Trophoblast cell (in vitro differentiated cells and primary cell): Measurements from ENCODE around the gene KLF15.

Experiments
- DNase-seq, 2 donors: peaks; one replicate each; pipeline ENCODE4 v3.0.0-alpha.2; 2016
- H2AFZ ChIP-seq: 2 replicates; pipeline ENCODE4 v1.6.1; 2013; ENCODE audit warnings: low read length, moderate library complexity, mild to moderate bottlenecking; ENCODE audit not compliant: insufficient read depth, poor library complexity
- H2AK5ac ChIP-seq: 2 replicates; pipeline ENCODE4 v1.6.1; 2013; ENCODE audit warnings: mild to moderate bottlenecking, low read length
- H2BK120ac ChIP-seq: 2 replicates; pipeline ENCODE4 v1.6.1; 2013; ENCODE audit warnings: low read length, mild to moderate bottlenecking, moderate library complexity; ENCODE audit not compliant: insufficient read depth, poor library complexity
- H2BK12ac ChIP-seq: 2 replicates; pipeline ENCODE4 v1.6.1; 2013; ENCODE audit warnings: mild to moderate bottlenecking, low read length, moderate library complexity
- H2BK5ac ChIP-seq: 2 replicates; pipeline ENCODE4 v1.6.1; 2013; ENCODE audit warnings: low read length, low read depth, moderate library complexity, mild to moderate bottlenecking; ENCODE audit not compliant: poor library complexity
- H3K14ac ChIP-seq: 2 replicates; pipeline ENCODE4 v1.6.1; 2013; ENCODE audit warnings: mild to moderate bottlenecking, low read length
- H3K18ac ChIP-seq: 2 replicates; pipeline ENCODE4 v1.6.1; 2013; ENCODE audit warnings: mild to moderate bottlenecking, low read length
- H3K23ac ChIP-seq: 2 replicates; pipeline ENCODE4 v1.6.1; 2013; ENCODE audit warnings: low read length
- H3K27ac ChIP-seq: 2 replicates; pipeline ENCODE4 v1.5.1; 2013; ENCODE audit warnings: low read depth, mild to moderate bottlenecking, inconsistent platforms, low read length, moderate library complexity
- H3K27me3 ChIP-seq: 2 replicates; pipeline ENCODE4 v1.6.1; 2013; ENCODE audit warnings: inconsistent platforms, mild to moderate bottlenecking, low read length, moderate library complexity; ENCODE audit not compliant: insufficient read depth
- H3K36me3 ChIP-seq, 2 experiments: 1 replicate in 1 of 2; 2 replicates in 1 of 2; pipeline ENCODE4 v1.6.1; 2013; ENCODE audit warnings: low read length in 2 of 2, mild to moderate bottlenecking in 2 of 2, moderate library complexity in 1 of 2; ENCODE audit not compliant: insufficient read depth in 2 of 2, control insufficient read depth in 1 of 2
- H3K4ac ChIP-seq: 2 replicates; pipeline ENCODE4 v1.6.1; 2013; ENCODE audit warnings: low read depth, mild to moderate bottlenecking, low read length, moderate library complexity
- H3K4me1 ChIP-seq, 2 experiments: 1 replicate in 1 of 2; 2 replicates in 1 of 2; pipeline ENCODE4 v1.6.1; 2013; ENCODE audit warnings: low read length in 2 of 2, mild to moderate bottlenecking in 2 of 2, moderate library complexity in 1 of 2; ENCODE audit not compliant: insufficient read depth in 2 of 2, control insufficient read depth in 1 of 2
- H3K4me2 ChIP-seq: 2 replicates; pipeline ENCODE4 v1.6.1; 2013; ENCODE audit warnings: inconsistent platforms, mild to moderate bottlenecking, low read length, moderate library complexity
- H3K4me3 ChIP-seq: 2 replicates; pipeline ENCODE4 v1.5.1; 2013; ENCODE audit warnings: mild to moderate bottlenecking, low read depth, low read length, inconsistent platforms
- H3K79me1 ChIP-seq: one replicate; pipeline ENCODE4 v1.6.1; 2013; ENCODE audit warnings: low read length
- H3K79me2 ChIP-seq: 2 replicates; pipeline ENCODE4 v1.6.1; 2013; ENCODE audit warnings: low read length, mild to moderate bottlenecking; ENCODE audit not compliant: control insufficient read depth, insufficient read depth, poor library complexity
- H3K9ac ChIP-seq: 2 replicates; pipeline ENCODE4 v1.6.1; 2013; ENCODE audit warnings: mild to moderate bottlenecking, low read length
- H3K9me3 ChIP-seq: 2 replicates; pipeline ENCODE4 v1.6.1; 2013; ENCODE audit warnings: low read depth, mild to moderate bottlenecking, control low read depth, inconsistent platforms, low read length; ENCODE audit not compliant: insufficient read depth
- H4K12ac ChIP-seq: 2 replicates; pipeline ENCODE4 v1.6.1; 2013; ENCODE audit warnings: low read depth, mild to moderate bottlenecking, low read length, moderate library complexity
- H4K8ac ChIP-seq: 2 replicates; pipeline ENCODE4 v1.6.1; 2013; ENCODE audit warnings: low read depth, mild to moderate bottlenecking, low read length, moderate library complexity
- H4K91ac ChIP-seq: one replicate; pipeline ENCODE4 v1.6.1; 2013; ENCODE audit warnings: low read depth, mild to moderate bottlenecking, low read length, moderate library complexity
- WGBS: extraction: QIAGEN DNeasy Blood & Tissue Kit; methylation state at CpG from one replicate; pipeline ENCODE4 v1.1.7; 2013; ENCODE audit warnings: missing lambda C conversion rate; ENCODE audit not compliant: insufficient read length, insufficient coverage; ENCODE audit errors: extremely low coverage; 5-methylcytosine and 5-hydroxymethylcytosine counted together

Gene KLF15

GRCh38 chr3:126342991-126343648 lies 14.1 kb downstream of the KLF15 start:
- Histone ChIP-seq H3K79me1 (no peaks in the 10 kb centered on the region), H3K18ac (no peak overlapping the region), H2BK12ac (no peak overlapping the region), H3K4ac (no peak overlapping the region), H4K91ac (no peak overlapping the region), H3K79me2 (no peaks in the 10 kb centered on the region), H4K8ac (no peak overlapping the region), H3K4me3 (no peak overlapping the region), H3K27ac (no peak overlapping the region), H3K9me3 (peaks cover 2% of the 10 kb centered on the region), H3K4me1 (no peaks in the 10 kb centered on the region), H3K23ac (no peak overlapping the region), H3K27me3 (no peaks in the 10 kb centered on the region), H2BK5ac (no peak overlapping the region), H4K12ac (no peak overlapping the region), H2BK120ac (no peak overlapping the region), H2AK5ac (no peak overlapping the region), H3K14ac (no peak overlapping the region), H2AFZ (no peak overlapping the region), H3K4me2 (no peak overlapping the region), H3K36me3 (no peaks in the 10 kb centered on the region), H3K9ac (no peak overlapping the region)
- no peak for DNase-seq
- WGBS, result no CpG with 5 or more reads among the region's 20 CpGs

GRCh38 chr3:126342211-126342610 lies 15.0 kb downstream of the KLF15 start:
- H3K36me3 ChIP-seq, result no peaks in the 10 kb centered on the region
- no peak overlapping the region for H2BK5ac ChIP-seq
- H2BK120ac ChIP-seq, result no peak overlapping the region
- no peak overlapping the region for H3K27ac ChIP-seq
- no peaks in the 10 kb centered on the region for H3K79me2 ChIP-seq
- no peak overlapping the region for H2AK5ac ChIP-seq
- no peak overlapping the region for H4K12ac ChIP-seq
- H3K14ac ChIP-seq, result no peak overlapping the region
- H3K4me1 ChIP-seq, result no peaks in the 10 kb centered on the region
- H3K4me3 ChIP-seq, result no peak overlapping the region
- H3K4me2 ChIP-seq, result no peak overlapping the region
- H3K27me3 ChIP-seq, result no peaks in the 10 kb centered on the region
- no peak overlapping the region for H3K9ac ChIP-seq
- H2AFZ ChIP-seq, result no peak overlapping the region
- WGBS, result no CpG with 5 or more reads among the region's 9 CpGs
- DNase-seq, result no peak
- no peak overlapping the region for H2BK12ac ChIP-seq
- H3K23ac ChIP-seq, result no peak overlapping the region
- no peak overlapping the region for H4K91ac ChIP-seq
- H3K9me3 ChIP-seq, result no peaks in the 10 kb centered on the region
- H3K4ac ChIP-seq, result no peak overlapping the region
- no peaks in the 10 kb centered on the region for H3K79me1 ChIP-seq
- H3K18ac ChIP-seq, result no peak overlapping the region
- no peak overlapping the region for H4K8ac ChIP-seq

GRCh38 chr3:126341755-126342150 lies 15.5 kb downstream of the KLF15 start:
- H2BK120ac ChIP-seq, result no peak overlapping the region
- no peaks in the 10 kb centered on the region for H3K79me1 ChIP-seq
- no peaks in the 10 kb centered on the region for H3K36me3 ChIP-seq
- no peak overlapping the region for H2BK12ac ChIP-seq
- no peak overlapping the region for H3K4ac ChIP-seq
- H4K12ac ChIP-seq, result no peak overlapping the region
- H3K9ac ChIP-seq, result no peak overlapping the region
- H3K14ac ChIP-seq, result no peak overlapping the region
- H3K79me2 ChIP-seq, result no peaks in the 10 kb centered on the region
- WGBS, result no CpG with 5 or more reads among the region's 7 CpGs
- H2AK5ac ChIP-seq, result no peak overlapping the region
- H3K27ac ChIP-seq, result no peak overlapping the region
- no peaks in the 10 kb centered on the region for H3K9me3 ChIP-seq
- no peak overlapping the region for H4K8ac ChIP-seq
- H4K91ac ChIP-seq, result no peak overlapping the region
- no peaks in the 10 kb centered on the region for H3K4me1 ChIP-seq
- no peaks in the 10 kb centered on the region for H3K27me3 ChIP-seq
- H2BK5ac ChIP-seq, result no peak overlapping the region
- no peak overlapping the region for H3K18ac ChIP-seq
- H3K4me3 ChIP-seq, result no peak overlapping the region
- H3K23ac ChIP-seq, result no peak overlapping the region
- no peak for DNase-seq
- H3K4me2 ChIP-seq, result no peak overlapping the region
- H2AFZ ChIP-seq, result no peak overlapping the region

DNA sequence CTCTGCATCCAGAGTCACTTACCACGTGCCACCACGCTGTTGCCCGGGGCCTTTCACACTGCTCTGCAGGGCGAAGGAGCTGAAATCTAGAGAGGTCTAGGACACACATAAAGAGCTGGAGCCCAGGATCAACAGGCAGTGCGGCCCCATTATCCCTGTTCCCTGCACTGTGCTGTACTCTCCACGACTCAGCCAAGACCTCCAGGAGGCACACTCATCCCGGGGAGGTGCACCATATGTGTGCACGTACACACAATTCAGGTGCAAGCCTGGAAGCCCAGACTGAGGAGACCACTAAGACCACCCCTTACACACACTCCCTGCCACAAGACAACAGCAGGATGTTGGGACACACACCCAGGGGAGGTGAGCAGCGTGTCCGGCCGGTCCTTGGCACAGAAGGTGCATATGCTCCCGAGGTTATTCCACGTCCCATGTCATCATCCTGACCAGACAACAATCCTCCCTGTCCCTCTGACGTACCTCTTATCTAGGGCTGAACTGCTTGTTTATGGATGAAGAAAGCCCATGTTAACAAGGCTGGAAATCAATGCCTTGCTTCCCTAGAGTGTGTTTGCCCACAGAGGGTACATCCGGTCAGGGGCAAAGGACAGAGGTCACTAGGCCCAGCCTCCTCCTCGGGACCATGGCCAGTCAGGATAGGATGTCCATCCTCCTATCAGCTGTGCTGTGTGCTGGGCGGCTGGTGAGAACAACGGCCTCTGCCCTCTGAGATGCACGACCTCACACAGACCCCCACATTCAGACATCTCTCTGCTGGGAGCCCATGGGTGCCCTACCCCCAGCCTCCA lies 16.1 kb downstream of the KLF15 start:
- H3K27me3 ChIP-seq, result no peaks in the 10 kb centered on the region
- H2AK5ac ChIP-seq, result no peak overlapping the region
- no peak overlapping the region for H3K4me2 ChIP-seq
- H2BK5ac ChIP-seq, result no peak overlapping the region
- H3K79me1 ChIP-seq, result no peaks in the 10 kb centered on the region
- H3K27ac ChIP-seq, result no peak overlapping the region
- WGBS, result no CpG with 5 or more reads among the region's 19 CpGs
- H3K18ac ChIP-seq, result no peak overlapping the region
- H3K9me3 ChIP-seq, result no peaks in the 10 kb centered on the region
- no peaks in the 10 kb centered on the region for H3K4me1 ChIP-seq
- no peak overlapping the region for H2BK12ac ChIP-seq
- no peak overlapping the region for H4K8ac ChIP-seq
- H3K23ac ChIP-seq, result no peak overlapping the region
- no peak for DNase-seq
- no peak overlapping the region for H2AFZ ChIP-seq
- no peaks in the 10 kb centered on the region for H3K36me3 ChIP-seq
- H4K91ac ChIP-seq, result no peak overlapping the region
- no peak overlapping the region for H3K4ac ChIP-seq
- peak overlapping the region; percentile 26 for H3K4me3 ChIP-seq
- H4K12ac ChIP-seq, result no peak overlapping the region
- no peak overlapping the region for H3K14ac ChIP-seq
- no peak overlapping the region for H2BK120ac ChIP-seq
- H3K9ac ChIP-seq, result no peak overlapping the region
- no peaks in the 10 kb centered on the region for H3K79me2 ChIP-seq
